HG02840 (cell line): ENCODE results near the gene PRDM10.
"Not testable (repeated sequence)": the region's sequence is repeated elsewhere in the genome, so short reads cannot be mapped to it uniquely, and the experiment has no call there.

ENCODE experiments used
- ATAC-seq: cut with Tn5 transposase; IDR thresholded peaks from one replicate; pipeline ENCODE4 v1.9.1; 2021; ENCODE audit warnings: mild to moderate bottlenecking, moderate library complexity, moderate number of reproducible peaks; ENCODE audit not compliant: unreplicated experiment, low FRiP score

Gene PRDM10, protein sequence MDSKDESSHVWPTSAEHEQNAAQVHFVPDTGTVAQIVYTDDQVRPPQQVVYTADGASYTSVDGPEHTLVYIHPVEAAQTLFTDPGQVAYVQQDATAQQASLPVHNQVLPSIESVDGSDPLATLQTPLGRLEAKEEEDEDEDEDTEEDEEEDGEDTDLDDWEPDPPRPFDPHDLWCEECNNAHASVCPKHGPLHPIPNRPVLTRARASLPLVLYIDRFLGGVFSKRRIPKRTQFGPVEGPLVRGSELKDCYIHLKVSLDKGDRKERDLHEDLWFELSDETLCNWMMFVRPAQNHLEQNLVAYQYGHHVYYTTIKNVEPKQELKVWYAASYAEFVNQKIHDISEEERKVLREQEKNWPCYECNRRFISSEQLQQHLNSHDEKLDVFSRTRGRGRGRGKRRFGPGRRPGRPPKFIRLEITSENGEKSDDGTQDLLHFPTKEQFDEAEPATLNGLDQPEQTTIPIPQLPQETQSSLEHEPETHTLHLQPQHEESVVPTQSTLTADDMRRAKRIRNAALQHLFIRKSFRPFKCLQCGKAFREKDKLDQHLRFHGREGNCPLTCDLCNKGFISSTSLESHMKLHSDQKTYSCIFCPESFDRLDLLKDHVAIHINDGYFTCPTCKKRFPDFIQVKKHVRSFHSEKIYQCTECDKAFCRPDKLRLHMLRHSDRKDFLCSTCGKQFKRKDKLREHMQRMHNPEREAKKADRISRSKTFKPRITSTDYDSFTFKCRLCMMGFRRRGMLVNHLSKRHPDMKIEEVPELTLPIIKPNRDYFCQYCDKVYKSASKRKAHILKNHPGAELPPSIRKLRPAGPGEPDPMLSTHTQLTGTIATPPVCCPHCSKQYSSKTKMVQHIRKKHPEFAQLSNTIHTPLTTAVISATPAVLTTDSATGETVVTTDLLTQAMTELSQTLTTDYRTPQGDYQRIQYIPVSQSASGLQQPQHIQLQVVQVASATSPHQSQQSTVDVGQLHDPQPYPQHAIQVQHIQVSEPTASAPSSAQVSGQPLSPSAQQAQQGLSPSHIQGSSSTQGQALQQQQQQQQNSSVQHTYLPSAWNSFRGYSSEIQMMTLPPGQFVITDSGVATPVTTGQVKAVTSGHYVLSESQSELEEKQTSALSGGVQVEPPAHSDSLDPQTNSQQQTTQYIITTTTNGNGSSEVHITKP

DNA sequence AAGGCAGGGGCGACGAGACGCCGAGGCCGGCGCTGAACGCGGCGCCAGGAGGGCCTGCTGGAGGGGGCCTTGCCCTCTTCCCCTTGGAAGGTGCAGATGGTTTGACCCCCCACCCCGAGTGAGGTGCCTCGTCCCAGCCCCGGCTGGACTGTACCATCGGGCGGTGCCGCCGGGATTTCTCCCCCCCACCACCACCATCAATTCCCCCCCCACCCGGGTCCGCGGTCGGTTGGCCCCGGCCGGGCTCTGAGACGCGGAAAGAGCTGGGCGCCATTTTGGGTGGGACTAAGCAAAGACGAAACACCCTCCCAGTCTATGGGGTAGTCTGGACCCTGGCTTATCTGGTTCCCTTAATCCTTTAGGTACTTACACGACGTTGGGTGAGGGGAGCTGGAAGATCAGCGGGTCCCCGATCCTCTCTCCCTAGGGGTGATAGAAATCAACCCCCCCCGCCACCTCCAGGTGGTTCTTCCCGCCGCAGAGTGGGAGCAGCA, at the start of gene PRDM10:
PRDM10 (minus strand) TSS at position 484 of the 494 bp plus-strand sequence. CDS start 41,871 bp downstream, outside the sequence.
- peak; percentile 52 for ATAC-seq

DNA sequence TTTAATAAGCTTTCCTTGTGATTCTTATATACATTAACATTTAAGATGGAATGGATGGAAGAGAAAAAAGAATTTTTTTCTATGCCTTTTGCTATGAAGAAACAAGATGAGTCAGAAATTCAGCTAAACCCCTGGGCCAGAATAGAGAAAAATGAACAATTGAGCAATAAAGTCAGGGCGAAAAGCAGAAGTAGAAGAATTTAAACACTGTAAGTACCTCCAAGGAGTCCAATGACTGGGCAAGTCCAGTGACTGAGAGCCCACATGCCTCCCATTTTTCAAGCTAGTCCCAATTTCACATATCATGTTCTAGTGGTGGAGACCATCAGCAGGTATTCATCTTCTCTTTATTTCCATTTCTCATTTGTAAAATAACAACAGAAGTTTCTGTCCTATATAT, 48.4 kb upstream of the PRDM10 start:
- ATAC-seq = no peak

DNA sequence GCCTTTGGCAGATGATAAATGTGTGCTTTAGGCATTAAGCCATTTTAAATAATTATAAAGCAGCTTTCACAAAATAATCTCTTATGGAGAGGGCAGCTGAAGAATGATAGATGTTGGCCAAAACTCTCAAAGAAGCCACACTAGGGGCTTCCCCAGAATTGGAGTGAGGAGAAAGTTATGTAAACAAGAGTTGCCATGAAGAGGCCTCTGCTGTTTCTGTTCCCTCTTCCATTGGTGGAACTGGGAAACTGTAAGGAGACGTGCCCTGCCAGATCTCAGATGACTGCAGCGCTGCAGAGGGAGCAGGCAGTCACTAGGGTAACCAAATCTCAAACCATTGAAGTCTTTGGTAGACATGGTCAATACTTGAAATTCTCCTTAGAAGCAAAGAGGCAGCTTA, 47.6 kb upstream of the PRDM10 start:
- no peak for ATAC-seq

DNA sequence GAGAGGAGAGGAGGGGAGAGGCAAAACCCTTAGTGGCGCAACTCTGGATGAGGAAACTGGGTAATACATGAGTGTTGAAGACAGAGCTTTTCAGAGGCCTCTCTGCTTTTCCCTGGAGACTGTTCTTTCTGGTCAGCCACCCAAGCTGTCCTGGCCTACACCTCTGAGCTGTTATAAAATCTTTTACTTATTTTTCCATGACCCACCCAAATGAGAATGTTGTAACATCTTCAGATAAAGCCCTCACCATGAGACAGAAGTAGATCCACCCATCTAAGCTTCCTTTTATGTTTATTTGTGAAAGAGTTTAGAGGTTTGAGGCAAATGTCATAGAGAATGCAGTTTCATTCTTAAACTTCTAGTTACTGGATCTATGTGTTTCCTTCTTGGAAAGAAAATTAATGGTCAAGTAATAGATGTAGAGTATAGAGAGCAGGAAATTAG, 46.7 kb upstream of the PRDM10 start:
- ATAC-seq = no peak

DNA sequence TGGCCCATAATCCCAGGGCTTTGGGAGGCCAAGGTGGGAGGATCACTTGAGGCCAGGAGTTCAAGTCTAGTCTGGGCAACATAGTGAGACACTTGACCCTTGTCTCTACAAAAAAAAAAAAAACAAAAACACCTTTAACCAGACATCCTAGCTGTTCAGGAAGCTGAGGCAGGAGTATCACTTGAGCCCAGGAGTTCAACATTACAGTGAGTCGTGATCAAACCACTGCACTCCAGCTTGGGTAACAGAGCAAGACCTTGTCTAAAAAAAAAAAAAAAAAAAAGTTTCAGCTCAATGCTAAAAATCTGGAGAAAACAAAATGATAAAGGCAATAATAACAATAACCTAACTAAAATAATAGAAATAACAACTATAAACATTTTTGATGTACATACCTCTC, 44.5 kb upstream of the PRDM10 start:
- ATAC-seq = no peak

DNA sequence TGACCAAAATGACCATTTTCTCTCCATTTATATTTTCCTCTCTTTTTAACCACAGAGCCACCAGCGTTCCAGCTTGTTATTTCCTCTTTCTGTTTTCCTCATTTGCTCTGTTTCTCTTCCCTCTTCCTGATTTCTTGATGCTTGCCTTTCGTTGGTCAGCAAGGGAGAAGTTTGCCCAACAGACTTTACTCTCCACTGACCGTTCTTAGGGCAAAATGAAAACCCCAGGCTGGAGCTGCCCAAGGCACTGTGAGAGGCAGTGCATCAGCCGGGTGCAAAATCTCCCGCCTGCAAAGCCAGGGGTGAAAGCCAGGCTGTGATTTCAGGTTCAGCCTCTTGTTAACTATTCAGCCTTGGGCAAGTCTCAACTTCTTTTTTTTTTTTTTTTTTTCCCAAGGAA, 40.9 kb upstream of the PRDM10 start:
- ATAC-seq = no peak

DNA sequence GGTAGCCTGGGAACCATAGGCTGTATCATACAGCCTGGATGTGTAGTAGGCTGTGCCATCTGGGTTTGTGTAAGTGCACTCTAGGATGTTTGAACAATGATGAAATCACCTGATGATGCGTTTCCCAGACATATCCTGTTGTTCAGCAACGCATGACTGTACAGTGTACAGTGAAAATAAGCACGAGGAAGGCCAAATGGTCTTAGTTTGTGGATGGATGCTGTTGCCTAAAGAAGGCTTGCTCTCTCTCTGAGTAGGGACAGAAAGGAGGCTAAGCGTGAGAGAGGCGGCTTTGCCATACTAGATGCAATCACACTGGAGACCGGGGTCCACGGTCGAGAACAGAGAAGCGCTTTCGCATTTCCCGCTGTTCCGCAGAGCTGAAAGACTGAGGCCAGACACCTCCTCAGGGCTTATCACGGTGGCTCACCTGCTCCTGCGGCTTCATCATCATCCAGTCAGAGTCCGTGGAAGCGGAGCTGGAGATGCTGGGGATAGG, 39.5 kb upstream of the PRDM10 start:
- no peak for ATAC-seq

DNA sequence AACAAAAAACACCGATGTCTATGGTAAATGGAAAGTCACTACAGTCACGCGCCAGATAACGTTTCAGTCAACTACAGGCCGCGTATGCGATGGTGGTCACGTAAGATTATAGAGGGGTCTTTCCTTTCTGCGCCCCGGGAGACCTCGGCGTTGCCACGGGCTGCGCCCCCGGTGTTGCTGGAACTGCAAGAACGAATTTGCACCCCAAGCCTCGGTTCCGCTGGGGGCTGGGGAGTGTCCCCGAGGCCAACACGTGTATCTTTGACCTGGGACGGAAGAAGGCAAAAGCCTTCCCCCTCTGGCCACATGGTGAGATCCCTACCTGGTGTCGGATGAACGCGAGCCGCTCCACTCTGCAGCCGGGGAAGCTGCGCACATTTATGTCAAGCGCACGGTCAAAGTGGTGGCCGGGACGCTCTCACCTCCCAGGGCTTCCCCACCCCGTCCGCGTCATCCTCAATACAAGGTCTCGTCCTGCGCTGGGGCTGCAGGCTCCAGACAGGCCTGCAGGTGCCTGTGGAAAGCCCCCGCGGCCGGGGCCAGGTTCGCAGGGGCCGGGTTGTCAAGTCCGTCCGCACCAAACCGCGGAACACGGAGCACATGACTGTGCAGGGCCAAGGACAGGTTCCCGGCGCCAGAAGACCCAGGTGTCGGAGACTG, 37.8 kb upstream of the PRDM10 start:
- ATAC-seq = no peak

DNA sequence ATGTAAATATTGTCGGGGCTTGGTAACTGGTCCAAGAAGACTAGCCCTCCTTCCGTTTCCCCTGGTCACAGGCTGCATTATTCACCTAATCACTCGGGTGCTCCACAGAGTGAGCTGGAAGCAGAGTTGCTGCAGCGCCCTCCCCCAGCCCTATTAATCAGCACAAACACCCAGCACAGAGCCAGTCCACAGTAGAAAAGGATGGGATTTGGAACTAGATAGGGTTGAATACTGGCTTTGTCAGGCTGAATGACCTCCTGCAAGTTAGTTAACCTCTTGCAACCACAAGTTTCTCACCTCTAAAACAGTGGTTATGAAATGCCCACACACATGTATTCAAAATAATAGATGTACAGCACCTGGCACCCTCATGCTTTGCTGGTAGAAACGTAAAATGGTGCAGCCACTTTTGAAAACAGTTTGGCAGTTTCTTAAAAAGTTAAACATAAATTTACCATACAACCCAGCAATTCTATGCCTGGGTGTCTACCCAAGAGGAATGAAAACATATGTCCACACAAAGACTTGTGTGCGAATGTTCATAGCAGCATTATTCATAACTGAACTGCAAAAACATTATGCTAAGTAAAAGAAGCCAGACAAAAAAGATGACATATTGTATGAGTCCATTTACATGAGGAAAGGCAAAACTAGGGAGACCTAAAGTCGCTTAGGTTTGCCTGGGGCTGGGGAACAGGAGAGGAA, 35.4 kb upstream of the PRDM10 start:
- ATAC-seq = no peak

DNA sequence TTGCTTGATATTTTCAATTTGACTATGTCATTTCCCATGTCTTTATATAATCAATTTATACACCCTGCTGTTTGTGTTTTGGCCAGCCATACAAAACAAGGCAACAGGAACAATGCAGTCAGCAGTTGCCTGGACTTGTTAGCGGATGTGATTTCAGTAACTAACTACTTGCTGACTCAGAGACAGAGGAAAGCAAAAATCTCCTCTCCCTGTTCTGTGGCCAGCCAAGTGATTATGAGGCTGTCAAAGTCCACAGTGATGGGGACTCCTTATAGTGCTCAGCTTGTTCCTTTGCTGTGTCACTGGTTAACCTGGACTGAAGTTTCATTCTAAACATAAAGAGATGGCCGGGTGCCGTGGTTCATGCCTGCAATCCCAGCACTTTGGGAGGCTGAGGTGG, 34.4 kb upstream of the PRDM10 start:
- no peak for ATAC-seq

DNA sequence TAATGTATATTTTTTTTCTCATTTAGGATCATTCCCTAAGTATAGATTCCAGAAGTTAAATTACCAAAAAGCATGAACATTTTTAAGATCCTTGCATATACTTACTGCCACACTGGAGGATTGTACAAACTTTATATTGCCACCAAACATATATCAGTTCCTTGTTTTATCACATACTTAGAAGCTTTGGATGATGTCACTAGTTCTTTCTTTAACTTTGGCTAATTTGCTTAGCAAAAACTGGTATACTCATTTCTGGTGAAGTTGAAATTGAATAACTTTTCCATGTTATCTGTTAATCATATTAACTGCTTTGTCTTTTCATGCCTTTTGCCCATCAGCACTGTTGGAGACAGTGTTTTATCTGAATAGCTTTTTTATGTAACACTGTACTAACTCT, 31.6 kb upstream of the PRDM10 start:
- no peak for ATAC-seq

DNA sequence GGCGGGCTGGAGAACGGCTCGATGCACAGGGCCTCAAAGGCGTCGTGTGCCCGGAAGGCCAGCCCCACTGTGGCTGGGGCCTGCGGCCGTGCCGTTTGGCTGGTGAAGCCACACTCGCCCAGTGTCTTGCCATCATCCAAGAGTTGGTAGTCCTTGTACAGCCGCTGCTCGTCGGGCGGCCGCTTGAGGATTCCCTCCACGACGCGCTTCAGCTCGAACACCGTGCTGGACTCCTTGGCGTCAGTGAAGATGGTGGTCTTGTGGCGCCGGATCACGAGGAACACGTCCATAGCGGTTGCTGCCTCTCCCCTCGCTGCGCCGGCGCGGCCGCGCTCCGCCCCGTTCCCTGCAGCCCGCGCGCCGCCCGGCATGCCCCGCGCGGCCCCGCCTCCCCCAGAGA, 30.3 kb upstream of the PRDM10 start:
- no peak for ATAC-seq

DNA sequence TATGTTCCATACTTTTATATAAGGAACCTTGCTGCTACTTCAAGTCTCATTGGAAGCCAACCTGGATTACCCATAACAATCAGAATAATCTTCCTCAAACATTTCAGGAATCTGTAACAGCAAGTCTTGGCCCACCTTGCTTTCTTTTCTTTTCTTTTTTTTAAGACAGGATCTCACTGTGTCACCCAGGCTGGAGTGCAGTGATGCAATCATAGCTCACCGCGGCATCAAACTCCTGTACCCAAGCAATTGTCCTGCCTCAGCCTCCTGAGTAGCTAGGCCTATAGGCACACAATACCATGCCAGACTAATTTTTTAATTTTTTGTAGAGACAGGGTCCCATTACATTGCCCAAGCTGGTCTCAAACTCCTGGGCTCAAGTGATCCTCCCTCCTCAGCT, 29.3 kb upstream of the PRDM10 start:
- no peak for ATAC-seq

DNA sequence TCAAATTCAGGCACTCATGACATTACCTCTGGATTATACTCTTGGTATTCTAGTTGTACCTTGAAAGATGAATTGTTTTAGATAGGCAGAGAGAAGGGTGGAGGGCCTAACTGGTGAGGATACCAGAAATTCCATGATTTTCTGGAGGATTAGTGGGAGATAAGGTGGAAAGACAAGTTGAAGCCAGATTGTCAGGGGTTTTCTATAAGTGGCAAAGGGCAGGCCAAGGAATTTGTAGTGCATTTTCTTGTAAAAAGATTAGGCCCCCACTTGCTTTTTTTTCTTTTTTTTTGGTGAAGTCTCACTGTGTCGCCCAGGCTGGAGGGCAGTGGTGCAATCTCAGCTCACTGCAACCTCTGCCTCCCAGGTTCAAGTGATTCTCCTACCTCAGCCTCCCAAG, 28.4 kb upstream of the PRDM10 start:
- ATAC-seq = no peak

DNA sequence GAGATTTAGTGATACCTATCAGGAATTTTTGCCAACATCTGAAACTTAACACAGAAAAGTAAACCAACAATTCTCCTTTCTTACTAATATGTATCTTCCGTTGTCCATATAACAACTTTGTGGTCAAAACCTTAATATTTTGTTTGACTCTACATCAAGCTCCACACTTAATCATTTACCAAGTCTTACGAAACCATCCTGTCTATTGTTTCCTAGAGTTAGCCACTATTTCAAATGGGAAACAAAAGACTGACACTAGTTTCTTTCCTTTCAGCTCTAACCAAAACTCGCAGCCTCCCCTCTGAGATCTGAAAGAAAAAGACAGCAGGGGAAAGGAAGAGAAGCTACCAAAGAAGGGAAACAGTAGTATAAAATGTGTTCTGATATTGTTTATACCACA, 26.5 kb upstream of the PRDM10 start:
- ATAC-seq = no peak

DNA sequence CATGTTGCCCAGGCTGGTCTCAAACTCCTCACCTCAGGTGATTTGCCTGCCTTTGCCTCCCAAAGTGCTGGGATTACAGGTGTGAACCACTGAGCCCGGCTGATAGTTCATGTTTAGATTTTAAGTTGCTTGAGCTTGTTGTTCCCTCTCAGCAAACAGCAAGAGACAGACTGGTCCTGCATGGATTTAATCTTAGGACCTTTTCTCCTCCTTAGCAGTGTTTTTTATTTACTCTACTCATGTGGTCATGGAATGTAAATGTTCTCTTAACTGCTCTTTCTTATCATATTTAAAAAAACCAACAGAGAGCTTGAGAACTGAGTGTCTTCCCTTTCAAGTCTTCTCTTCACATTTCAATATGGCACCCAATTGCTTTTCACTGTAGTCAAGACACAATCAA, 22.7 kb upstream of the PRDM10 start:
- no peak for ATAC-seq

DNA sequence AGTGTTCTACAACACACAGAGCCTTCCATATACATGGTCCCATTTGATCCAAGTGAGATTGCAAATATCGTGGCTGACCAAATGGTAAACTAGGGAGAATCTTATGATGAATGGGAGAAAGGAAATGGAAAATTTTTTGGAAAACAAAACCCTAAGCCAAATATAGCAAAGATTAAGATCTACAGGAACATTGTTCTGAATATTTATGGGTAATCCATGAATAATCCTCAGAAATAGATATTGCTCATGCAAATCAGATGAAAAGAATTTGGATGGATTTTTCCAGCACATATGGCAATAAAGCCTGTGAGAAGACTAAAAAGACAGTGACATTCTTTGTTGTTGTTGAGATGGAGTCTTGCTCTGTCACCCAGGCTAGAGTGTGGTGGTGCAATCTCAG, 21.7 kb upstream of the PRDM10 start:
- no peak for ATAC-seq

DNA sequence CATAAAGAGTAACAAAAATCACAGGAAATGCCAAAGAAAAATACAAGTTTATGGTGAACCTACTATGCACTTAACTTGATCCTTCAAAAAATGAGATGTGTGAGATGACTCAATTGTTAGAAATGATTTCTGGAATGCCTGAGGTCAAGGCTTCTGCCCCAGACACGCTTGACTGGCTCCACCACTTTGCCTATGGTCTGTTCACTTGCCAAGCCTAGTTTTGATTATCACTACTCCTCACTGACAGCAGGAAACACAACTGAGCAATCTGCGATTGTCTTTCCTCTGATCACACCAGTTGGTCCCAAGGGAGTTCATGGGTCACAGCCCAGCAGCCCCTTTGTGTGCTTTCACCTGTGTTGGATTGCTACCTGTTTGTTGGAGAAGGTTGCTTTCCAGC, 20.6 kb upstream of the PRDM10 start:
- peak; percentile 90 for ATAC-seq

DNA sequence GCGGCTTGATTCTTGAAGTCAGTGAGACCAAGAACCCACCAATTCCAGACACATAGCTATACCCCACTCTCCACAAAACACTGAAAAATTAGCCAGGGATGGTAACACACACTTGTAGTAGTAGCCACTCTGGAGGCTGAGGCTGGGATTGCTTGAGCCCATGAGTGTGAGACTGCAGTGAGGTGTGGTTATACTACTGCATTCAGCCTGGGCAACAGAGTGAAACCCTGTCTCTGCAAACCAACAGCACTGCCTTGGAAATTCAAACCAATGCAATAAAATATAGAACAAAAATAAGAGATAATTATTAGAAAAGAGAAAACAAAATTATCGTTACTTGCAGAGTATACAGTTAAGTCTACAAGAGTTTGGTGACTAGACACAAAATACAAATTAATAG, 20.2 kb upstream of the PRDM10 start:
- ATAC-seq = no peak

DNA sequence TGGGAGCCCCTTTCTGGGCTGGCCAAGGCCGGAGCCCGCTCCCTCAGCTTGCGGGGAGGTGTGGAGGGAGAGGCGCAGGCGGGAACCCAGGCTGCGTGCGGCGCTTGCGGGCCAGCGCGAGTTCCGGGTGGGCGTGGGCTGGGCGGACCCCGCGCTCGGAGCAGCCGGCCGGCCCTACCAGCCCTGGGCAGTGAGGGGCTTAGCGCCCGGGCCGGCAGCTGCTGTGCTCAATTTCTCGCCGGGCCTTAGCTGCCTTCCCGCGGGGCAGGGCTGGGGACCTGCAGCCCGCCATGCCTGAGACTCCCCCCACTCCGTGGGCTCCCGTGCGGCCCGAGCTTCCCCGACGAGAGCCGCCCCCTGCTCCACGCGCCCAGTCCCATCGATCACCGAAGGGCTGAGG, 19.0 kb upstream of the PRDM10 start:
- ATAC-seq = not testable (repeated sequence)
